Endodermal cell (in vitro differentiated cells): ENCODE data around the gene STRA8. TPM values are rescaled to one million over a fixed set of nuclear protein-coding genes. Genes with fewer than 3 reads are reported as not detected.

ENCODE experiments used
- DNase-seq: peaks from one replicate; pipeline ENCODE4 v3.0.0-alpha.2; 2017
- H3K27ac ChIP-seq: 2 replicates; pipeline ENCODE4 v1.5.1; 2013; ENCODE audit warnings: mild to moderate bottlenecking, low read depth, low read length, moderate library complexity
- H3K27me3 ChIP-seq: 2 replicates; pipeline ENCODE4 v1.6.1; 2013; ENCODE audit warnings: mild to moderate bottlenecking, low read length, moderate library complexity; ENCODE audit not compliant: insufficient read depth, control insufficient read depth, poor library complexity, severe bottlenecking
- H3K36me3 ChIP-seq: 2 replicates; pipeline ENCODE4 v1.7.0; 2013; ENCODE audit warnings: mild to moderate bottlenecking, low read length, moderate library complexity; ENCODE audit not compliant: control insufficient read depth, insufficient read depth
- H3K4me1 ChIP-seq: one replicate; pipeline ENCODE4 v1.7.0; 2013; ENCODE audit warnings: low read length; ENCODE audit not compliant: control insufficient read depth, insufficient read depth
- H3K4me3 ChIP-seq: 2 replicates; pipeline ENCODE4 v1.5.1; 2013; ENCODE audit warnings: mild to moderate bottlenecking, low read length, moderate library complexity
- H3K9ac ChIP-seq: 2 replicates; pipeline ENCODE4 v1.6.1; 2013; ENCODE audit warnings: mild to moderate bottlenecking, low read length, moderate library complexity; ENCODE audit not compliant: poor library complexity, severe bottlenecking; ENCODE audit errors: extremely low read depth
- H3K9me3 ChIP-seq: 2 replicates; pipeline ENCODE4 v1.6.1; 2013; ENCODE audit warnings: mild to moderate bottlenecking, low read length, moderate library complexity; ENCODE audit not compliant: control insufficient read depth
- H3K27ac Mint-ChIP-seq: 2 replicates; pipeline ENCODE4 v1.8.0; 2020; ENCODE audit warnings: mixed read lengths
- H3K27me3 Mint-ChIP-seq: 2 replicates; pipeline ENCODE4 v1.8.0; 2021; ENCODE audit warnings: mild to moderate bottlenecking, mixed read lengths; ENCODE audit not compliant: insufficient read depth
- H3K36me3 Mint-ChIP-seq: 2 replicates; pipeline ENCODE4 v1.8.0; 2020; ENCODE audit warnings: low read depth, mixed read lengths
- H3K4me1 Mint-ChIP-seq: 2 replicates; pipeline ENCODE4 v1.8.0; 2020; ENCODE audit warnings: mixed read lengths
- H3K4me3 Mint-ChIP-seq: 2 replicates; pipeline ENCODE4 v1.8.0; 2020; ENCODE audit warnings: mild to moderate bottlenecking, moderate library complexity, mixed read lengths
- H3K9me3 Mint-ChIP-seq: 2 replicates; pipeline ENCODE4 v1.8.0; 2020; ENCODE audit warnings: mild to moderate bottlenecking, mixed read lengths
- CTCF ChIP-seq: fragments of 200-600 bp; sonication (generic); conservative IDR thresholded peaks from 2 replicates; pipeline ENCODE4 v1.5.0; 2021; ENCODE audit warnings: antibody characterized with exemption, mild to moderate bottlenecking
- WGBS, 2 experiments: methylation state at CpG; one replicate each; pipeline versions ENCODE4 v1.1.5 to v1.1.7; 2013; ENCODE audit warnings: missing lambda C conversion rate in 2 of 2, mixed read lengths in 1 of 2; ENCODE audit not compliant: insufficient coverage in 1 of 2, insufficient read length in 1 of 2; 5-methylcytosine and 5-hydroxymethylcytosine counted together
- total RNA-seq, 2 donors: library from RNA; stranded (reverse); fragmentation: NEBNext Ultra II Directional in 1 of 2; extraction: Animal tissue kit (Norgen Biotek cat#: 25700) in 1 of 2; gene quantifications; 2 replicates in 1 of 2; 3 replicates in 1 of 2; pipeline ENCODE4 v1.2.1, GENCODE V29; 2021

STRA8 gene
- total RNA-seq, 2 donors from 2014 or later: not detected

- no peak overlapping the region for H3K9ac ChIP-seq
- H3K36me3 Mint-ChIP-seq: no peaks in the 10 kb centered on the region
- no peak overlapping the region for H3K4me3 Mint-ChIP-seq
- no peak overlapping the region for H3K27ac Mint-ChIP-seq
- H3K27me3 ChIP-seq: no peaks in the 10 kb centered on the region
- no peak for TF ChIP-seq CTCF
- no peaks in the 10 kb centered on the region for H3K4me1 ChIP-seq
- H3K27me3 Mint-ChIP-seq: no peaks in the 10 kb centered on the region
- H3K9me3 ChIP-seq: no peaks in the 10 kb centered on the region
- 92 to 97% methylated on average over 3 to 5 of the region's 5 CpGs for WGBS, 2 experiments
- H3K9me3 Mint-ChIP-seq: no peaks in the 10 kb centered on the region
- no peak overlapping the region for H3K27ac ChIP-seq
- DNase-seq: no peak
- peaks cover 6% of the 10 kb centered on the region for H3K4me1 Mint-ChIP-seq
- no peak overlapping the region for H3K4me3 ChIP-seq
- no peaks in the 10 kb centered on the region for H3K36me3 ChIP-seq
Observed at GRCh38 chr7:135235841-135236240, 2.2 kb downstream of the STRA8 start.

- WGBS, 2 experiments: 92 to 100% methylated on average over 1 to 2 of the region's 2 CpGs
- H3K27ac Mint-ChIP-seq: no peak overlapping the region
Observed at GRCh38 chr7:135236727-135237126, 3.1 kb downstream of the STRA8 start.

GRCh38 chr7:135238112-135238744, 4.6 kb downstream of the STRA8 start:
- no peaks in the 10 kb centered on the region for H3K9me3 Mint-ChIP-seq
- 89 to 90% methylated on average over 6 to 11 of the region's 11 CpGs for WGBS, 2 experiments
- Histone ChIP-seq H3K9ac (no peak overlapping the region), H3K4me1 (no peaks in the 10 kb centered on the region), H3K27me3 (no peaks in the 10 kb centered on the region), H3K4me3 (no peak overlapping the region), H3K36me3 (no peaks in the 10 kb centered on the region), H3K27ac (no peak overlapping the region), H3K9me3 (no peaks in the 10 kb centered on the region)
- no peaks in the 10 kb centered on the region for H3K27me3 Mint-ChIP-seq
- no peaks in the 10 kb centered on the region for H3K36me3 Mint-ChIP-seq
- no peak overlapping the region for H3K27ac Mint-ChIP-seq
- peak; percentile 80 for TF ChIP-seq CTCF
- H3K4me3 Mint-ChIP-seq: no peak overlapping the region
- peak; percentile 81 for DNase-seq
- peaks cover 6% of the 10 kb centered on the region for H3K4me1 Mint-ChIP-seq

More at GRCh38 chr7:135236727-135237126, 3.1 kb downstream of the STRA8 start:
- Mint-ChIP-seq H3K4me1 (peaks cover 6% of the 10 kb centered on the region), H3K9me3 (no peaks in the 10 kb centered on the region), H3K27me3 (no peaks in the 10 kb centered on the region), H3K36me3 (no peaks in the 10 kb centered on the region), H3K4me3 (no peak overlapping the region)
- no peak for TF ChIP-seq CTCF
- Histone ChIP-seq H3K27me3 (no peaks in the 10 kb centered on the region), H3K27ac (no peak overlapping the region), H3K36me3 (no peaks in the 10 kb centered on the region), H3K4me3 (no peak overlapping the region), H3K9me3 (no peaks in the 10 kb centered on the region), H3K9ac (no peak overlapping the region), H3K4me1 (no peaks in the 10 kb centered on the region)
- DNase-seq: no peak
